K562 (cell line): ENCODE measurements around the gene PITX1. TPM values are rescaled to one million over a fixed set of nuclear protein-coding genes. Genes with fewer than 3 reads are reported as not detected.

ENCODE experiments used
- BRD9 ChIP-seq: fragments of 450-650 bp; IDR thresholded peaks from 2 replicates; pipeline ENCODE4 v1.6.1; 2018; ENCODE audit warnings: low read depth; ENCODE audit not compliant: partially characterized antibody
- CBX1 ChIP-seq: sonication (generic); IDR thresholded peaks from 2 replicates; pipeline ENCODE4 v1.6.1; 2016; ENCODE audit warnings: antibody characterized with exemption, low read depth, mild to moderate bottlenecking
- DMBX1 ChIP-seq: fragments of 250-450 bp; sonication (Bioruptor Pico); IDR thresholded peaks from 2 replicates; pipeline ENCODE4 v1.8.0; 2022; ENCODE audit warnings: inconsistent platforms, mild to moderate bottlenecking, moderate library complexity, borderline replicate concordance
- HNRNPK ChIP-seq: fragments of 200-400 bp; formaldehyde crosslinking; IDR thresholded peaks from one replicate; pipeline ENCODE4 v1.6.1; 2018; ENCODE audit warnings: mild to moderate bottlenecking, low read depth, low read length; ENCODE audit not compliant: poor library complexity, severe bottlenecking
- JUND ChIP-seq, 2 experiments: IDR thresholded peaks; 2 replicates in 1 of 2; 3 replicates in 1 of 2; pipeline ENCODE4 v1.6.1; 2011; ENCODE audit warnings: borderline replicate concordance in 2 of 2, low read depth in 2 of 2, low read length in 2 of 2, improper control_type of control experiment in 1 of 2, missing biosample characterization in 1 of 2, missing genetic modification characterization in 1 of 2, missing genetic modification reagents in 1 of 2
- KDM1A ChIP-seq, 2 experiments: fragments of 450-650 bp; IDR thresholded peaks; 2 replicates each; pipeline ENCODE4 v1.6.1; 2016; ENCODE audit warnings: mild to moderate bottlenecking in 2 of 2
- NCOR1 ChIP-seq: fragments of 450-650 bp; IDR thresholded peaks from 2 replicates; pipeline ENCODE4 v1.6.1; 2016; ENCODE audit warnings: mild to moderate bottlenecking, moderate library complexity
- NR2C2 ChIP-seq, 2 experiments: fragments of 200-800 bp in 1 of 2; sonication (Bioruptor generic) in 1 of 2; sonication (generic) in 1 of 2; formaldehyde crosslinking in 1 of 2; IDR thresholded peaks; 2 replicates each; pipeline versions ENCODE4 v1.6.1 to v1.8.0; 2016 to 2022; ENCODE audit warnings: mild to moderate bottlenecking in 1 of 2, missing compliant biosample characterization in 1 of 2, missing genetic modification characterization in 1 of 2, missing genetic modification reagents in 1 of 2
- PURB ChIP-seq: sonication (generic); formaldehyde crosslinking; IDR thresholded peaks from 2 replicates; pipeline ENCODE4 v1.9.0; 2021; ENCODE audit warnings: low read depth, mild to moderate bottlenecking, missing genetic modification reagents
- SAFB2 ChIP-seq: fragments of 200-400 bp; formaldehyde crosslinking; IDR thresholded peaks from 2 replicates; pipeline ENCODE4 v1.6.1; 2018; ENCODE audit warnings: borderline replicate concordance, low read length, low read depth, moderate library complexity; ENCODE audit not compliant: severe bottlenecking
- SOX6 ChIP-seq: fragments of 450-650 bp; IDR thresholded peaks from 2 replicates; pipeline ENCODE4 v1.6.1; 2014; ENCODE audit warnings: mild to moderate bottlenecking
- STAG1 ChIP-seq: sonication (generic); formaldehyde crosslinking; IDR thresholded peaks from 2 replicates; pipeline ENCODE4 v1.5.0; 2020; ENCODE audit warnings: missing genetic modification reagents, borderline replicate concordance
- TBL1XR1 ChIP-seq, 2 experiments: IDR thresholded peaks; 2 replicates each; pipeline ENCODE4 v1.6.1; 2012; ENCODE audit warnings: improper control_type of control experiment in 2 of 2, low read length in 2 of 2, mild to moderate bottlenecking in 1 of 2
- ZNF134 ChIP-seq: fragments of 250-450 bp; sonication (Bioruptor Pico); conservative IDR thresholded peaks from 2 replicates; pipeline ENCODE4 v1.4.0; 2020
- ZNF282 ChIP-seq: sonication (generic); formaldehyde crosslinking; IDR thresholded peaks from 2 replicates; pipeline ENCODE4 v1.8.1; 2023; ENCODE audit warnings: missing genetic modification reagents
- ZNF316 ChIP-seq: fragments of 450-650 bp; IDR thresholded peaks from 2 replicates; pipeline ENCODE4 v1.6.1; 2016
- ZNF584 ChIP-seq: fragments of 200-800 bp; sonication (Bioruptor generic); IDR thresholded peaks from 2 replicates; pipeline ENCODE4 v1.6.1; 2016; ENCODE audit warnings: low read depth, mild to moderate bottlenecking, missing genetic modification characterization, missing compliant biosample characterization
- ZNF696 ChIP-seq: fragments of 250-450 bp; sonication (Bioruptor Pico); conservative IDR thresholded peaks from 2 replicates; pipeline ENCODE4 v1.4.0; 2020; ENCODE audit warnings: mild to moderate bottlenecking, moderate library complexity
- ZNF76 ChIP-seq: fragments of 250-450 bp; sonication (Bioruptor Pico); IDR thresholded peaks from 2 replicates; pipeline ENCODE4 v1.4.0; 2020; ENCODE audit warnings: mild to moderate bottlenecking, moderate library complexity, borderline replicate concordance
- ZNF766 ChIP-seq: fragments of 200-800 bp; sonication (Bioruptor generic); conservative IDR thresholded peaks from 2 replicates; pipeline ENCODE4 v1.6.1; 2016; ENCODE audit warnings: missing genetic modification characterization, missing compliant biosample characterization
- polyA plus RNA-seq, 8 experiments: library from polyadenylated mRNA; depleted of rRNA in 4 of 8; stranded (reverse) in 5 of 8; unstranded in 3 of 8; fragments of >200 nt; fragmentation: Nextera tagmentation in 2 of 8; fragmentation: Illumina TruSeq in 1 of 8; extraction: Ambion mirVana in 2 of 8; extraction: Trizol in 1 of 8; gene quantifications; 2 replicates each; pipeline versions ENCODE4 v1.2.1 to v1.2.3, GENCODE V29; 2011 to 2014; ENCODE audit warnings: inconsistent platforms in 1 of 8, missing spikeins in 1 of 8
- total RNA-seq, 7 experiments: library from RNA; depleted of rRNA in 6 of 7; stranded (reverse); fragments of >200 nt in 6 of 7; fragmentation: Illumina TruSeq in 2 of 7; extraction: Trizol in 2 of 7; gene quantifications; 2 replicates each; pipeline versions ENCODE4 v1.2.1 to v1.2.3, GENCODE V29; 2011 to 2021; ENCODE audit warnings: low replicate concordance in 1 of 7
- TF ChIP-seq, protein P1 (sequence below): fragments of 150-350 bp; conservative IDR thresholded peaks from 2 replicates; pipeline ENCODE4 v1.6.1; 2014; ENCODE audit warnings: low read length
- TF ChIP-seq, protein P2 (sequence below), 2 experiments: IDR thresholded peaks in 1 of 2; conservative IDR thresholded peaks in 1 of 2; 2 replicates each; pipeline ENCODE4 v1.6.1; 2016; ENCODE audit warnings: low read depth in 2 of 2, mild to moderate bottlenecking in 1 of 2, missing compliant biosample characterization in 1 of 2, missing genetic modification characterization in 1 of 2, moderate library complexity in 1 of 2
- TF ChIP-seq, protein P3 (sequence below): fragments of 250-450 bp; sonication (Bioruptor Pico); IDR thresholded peaks from 2 replicates; pipeline ENCODE4 v1.8.0; 2021; ENCODE audit warnings: moderate library complexity, mild to moderate bottlenecking, inconsistent platforms

Gene PITX1
- total and polyA plus RNA-seq, 9 of the 15 experiments (the other 6 are each of a cell fraction or from before 2014, with no cell fraction given) = 0.13 to 88.2 (median 24.9) TPM

DNA sequence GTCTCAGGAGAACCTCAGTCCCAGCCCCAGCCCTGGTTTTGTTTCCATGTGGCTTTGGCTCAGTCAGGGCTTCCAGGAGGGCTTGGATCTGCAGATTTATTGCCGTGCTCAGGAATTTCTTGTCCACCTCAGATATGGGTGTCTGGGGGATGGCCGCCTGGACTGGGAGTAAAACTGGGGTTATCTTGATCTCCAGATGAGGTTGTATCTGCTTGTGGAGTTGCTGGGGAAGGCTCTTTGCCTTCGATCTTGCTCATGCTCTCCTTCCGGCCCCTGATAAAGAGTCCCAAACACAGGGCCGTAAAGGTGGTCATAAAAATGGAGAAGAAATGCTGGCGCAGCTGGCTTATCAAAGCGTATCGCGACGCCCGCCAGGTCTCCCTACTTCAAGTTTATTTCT is 17.8 kb upstream of the PITX1 start (continued):
- TF ChIP-seq, protein P1, sequence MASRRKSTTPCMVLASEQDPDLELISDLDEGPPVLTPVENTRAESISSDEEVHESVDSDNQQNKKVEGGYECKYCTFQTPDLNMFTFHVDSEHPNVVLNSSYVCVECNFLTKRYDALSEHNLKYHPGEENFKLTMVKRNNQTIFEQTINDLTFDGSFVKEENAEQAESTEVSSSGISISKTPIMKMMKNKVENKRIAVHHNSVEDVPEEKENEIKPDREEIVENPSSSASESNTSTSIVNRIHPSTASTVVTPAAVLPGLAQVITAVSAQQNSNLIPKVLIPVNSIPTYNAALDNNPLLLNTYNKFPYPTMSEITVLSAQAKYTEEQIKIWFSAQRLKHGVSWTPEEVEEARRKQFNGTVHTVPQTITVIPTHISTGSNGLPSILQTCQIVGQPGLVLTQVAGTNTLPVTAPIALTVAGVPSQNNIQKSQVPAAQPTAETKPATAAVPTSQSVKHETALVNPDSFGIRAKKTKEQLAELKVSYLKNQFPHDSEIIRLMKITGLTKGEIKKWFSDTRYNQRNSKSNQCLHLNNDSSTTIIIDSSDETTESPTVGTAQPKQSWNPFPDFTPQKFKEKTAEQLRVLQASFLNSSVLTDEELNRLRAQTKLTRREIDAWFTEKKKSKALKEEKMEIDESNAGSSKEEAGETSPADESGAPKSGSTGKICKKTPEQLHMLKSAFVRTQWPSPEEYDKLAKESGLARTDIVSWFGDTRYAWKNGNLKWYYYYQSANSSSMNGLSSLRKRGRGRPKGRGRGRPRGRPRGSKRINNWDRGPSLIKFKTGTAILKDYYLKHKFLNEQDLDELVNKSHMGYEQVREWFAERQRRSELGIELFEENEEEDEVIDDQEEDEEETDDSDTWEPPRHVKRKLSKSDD = no peak
- TF ChIP-seq NCOR1 (peak; percentile 80), ZNF766 (CRISPR knock-in tag) (no peak), STAG1 (CRISPR knock-in tag) (no peak), ZNF696 (CRISPR knock-in tag) (no peak), PURB (CRISPR knock-in tag) (no peak), ZNF134 (CRISPR knock-in tag) (peak; percentile 67), CBX1 (no peak), JUND (IDR thresholded peaks at IDR 0.05; ENCODE audit: borderline replicate concordance, low read depth, low read length) (peak; percentile 57; the same call in 1 of the 2 replicates), JUND (tag; IDR thresholded peaks at IDR 0.05; ENCODE audit: borderline replicate concordance, low read depth, low read length) (peak; percentile 31; the same call in 1 of the 3 replicates), TBL1XR1 (IDR thresholded peaks at IDR 0.05; ENCODE audit: low read length in 2 of 2) (peak in 1 of 2 experiments; percentile 67; a peak in 2 of 4 replicates), ZNF316 (no peak), SAFB2 (no peak), ZNF282 (CRISPR knock-in tag) (no peak), BRD9 (no peak), ZNF584 (CRISPR knock-in tag) (no peak), SOX6 (peak; percentile 82), HNRNPK (no peak), NR2C2 (CRISPR knock-in tag; IDR thresholded peaks at IDR 0.05) (no peak), NR2C2 (tag; IDR thresholded peaks at IDR 0.05) (peak; percentile 46; the same call in 1 of the 2 replicates), DMBX1 (CRISPR knock-in tag) (no peak), KDM1A (IDR thresholded peaks at IDR 0.05) (peak; percentile 86 to 92), ZNF76 (CRISPR knock-in tag) (no peak)
- TF ChIP-seq, protein P2, sequence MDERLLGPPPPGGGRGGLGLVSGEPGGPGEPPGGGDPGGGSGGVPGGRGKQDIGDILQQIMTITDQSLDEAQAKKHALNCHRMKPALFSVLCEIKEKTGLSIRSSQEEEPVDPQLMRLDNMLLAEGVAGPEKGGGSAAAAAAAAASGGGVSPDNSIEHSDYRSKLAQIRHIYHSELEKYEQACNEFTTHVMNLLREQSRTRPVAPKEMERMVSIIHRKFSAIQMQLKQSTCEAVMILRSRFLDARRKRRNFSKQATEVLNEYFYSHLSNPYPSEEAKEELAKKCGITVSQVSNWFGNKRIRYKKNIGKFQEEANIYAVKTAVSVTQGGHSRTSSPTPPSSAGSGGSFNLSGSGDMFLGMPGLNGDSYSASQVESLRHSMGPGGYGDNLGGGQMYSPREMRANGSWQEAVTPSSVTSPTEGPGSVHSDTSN (CRISPR knock-in tag; IDR thresholded peaks at IDR 0.05; ENCODE audit: low read depth) = no peak
- TF ChIP-seq, protein P2 (tag; conservative IDR thresholded peaks at IDR 0.05; ENCODE audit: low read depth) = 0 out of 2 replicates have a peak, but pooled peaks have one; percentile 19
- TF ChIP-seq, protein P3, sequence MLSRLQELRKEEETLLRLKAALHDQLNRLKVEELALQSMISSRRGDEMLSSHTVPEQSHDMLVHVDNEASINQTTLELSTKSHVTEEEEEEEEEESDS (CRISPR knock-in tag) = no peak
